OCI-LY1 (cell line): ENCODE results near the gene SZT2.
A peak's percentile ranks its signal among the peaks of the same experiment; 100 is the strongest.

Experiments used
- H2AFZ ChIP-seq: fragments of 200-600 bp; sonication (generic), shearing (Covaris generic); 2 replicates; pipeline ENCODE4 v1.6.0; 2014; ENCODE audit warnings: antibody characterized with exemption, mild to moderate bottlenecking, low read length
- H3F3A ChIP-seq: fragments of 200-600 bp; sonication (generic), shearing (Covaris generic); 2 replicates; pipeline ENCODE4 v1.6.0; 2014; ENCODE audit warnings: mild to moderate bottlenecking, antibody characterized with exemption, low read length, moderate library complexity; ENCODE audit not compliant: insufficient read depth
- H3K27ac ChIP-seq: fragments of 200-600 bp; sonication (generic); 2 replicates; pipeline ENCODE4 v1.5.1; 2014; ENCODE audit warnings: low read length, mixed run types, mild to moderate bottlenecking, low read depth; ENCODE audit not compliant: poor library complexity, severe bottlenecking
- H3K27me3 ChIP-seq: fragments of 200-600 bp; sonication (generic); 2 replicates; pipeline ENCODE4 v1.6.0; 2014; ENCODE audit warnings: antibody characterized with exemption, mild to moderate bottlenecking, low read length, moderate library complexity; ENCODE audit not compliant: insufficient read depth
- H3K36me3 ChIP-seq: fragments of 200-600 bp; sonication (generic); 2 replicates; pipeline ENCODE4 v1.6.1; 2014; ENCODE audit warnings: mild to moderate bottlenecking, antibody characterized with exemption, low read length, moderate library complexity, mixed read lengths; ENCODE audit not compliant: insufficient read depth
- H3K4me1 ChIP-seq: fragments of 200-600 bp; sonication (generic); 2 replicates; pipeline ENCODE4 v1.5.1; 2014; ENCODE audit warnings: mild to moderate bottlenecking, low read length, moderate library complexity; ENCODE audit not compliant: insufficient read depth, severe bottlenecking
- H3K4me2 ChIP-seq: fragments of 200-600 bp; sonication (generic), shearing (Covaris generic); 2 replicates; pipeline ENCODE4 v1.6.1; 2014; ENCODE audit warnings: low read length
- H3K4me3 ChIP-seq: fragments of 200-600 bp; sonication (generic); 2 replicates; pipeline ENCODE4 v1.5.1; 2014; ENCODE audit warnings: low read length, low read depth, mild to moderate bottlenecking, mixed read lengths; ENCODE audit not compliant: poor library complexity, severe bottlenecking
- H3K79me2 ChIP-seq: fragments of 200-600 bp; shearing (Covaris generic); 2 replicates; pipeline ENCODE4 v1.6.1; 2016; ENCODE audit warnings: mixed run types, low read length, mixed read lengths; ENCODE audit not compliant: insufficient read depth
- H3K9ac ChIP-seq: fragments of 200-600 bp; sonication (generic), shearing (Covaris generic); 2 replicates; pipeline ENCODE4 v1.6.1; 2014; ENCODE audit warnings: mild to moderate bottlenecking, low read length, mixed read lengths
- H3K9me2 ChIP-seq: fragments of 200-600 bp; sonication (generic), shearing (Covaris generic); 2 replicates; pipeline ENCODE4 v1.6.1; 2014; ENCODE audit warnings: low read depth, mild to moderate bottlenecking, low read length, mixed read lengths
- H3K9me3 ChIP-seq: fragments of 200-600 bp; shearing (Covaris generic); 2 replicates; pipeline ENCODE4 v1.6.1; 2014; ENCODE audit warnings: low read length, mixed read lengths
- H4K20me1 ChIP-seq: fragments of 200-600 bp; sonication (generic), shearing (Covaris generic); 2 replicates; pipeline ENCODE4 v1.6.0; 2016; ENCODE audit warnings: mild to moderate bottlenecking, low read length; ENCODE audit not compliant: insufficient read depth
- EZH2 ChIP-seq: fragments of 200-600 bp; sonication (generic), shearing (Covaris generic); IDR thresholded peaks from 2 replicates; pipeline ENCODE4 v1.8.0; 2017; ENCODE audit warnings: borderline replicate concordance, mixed run types, mild to moderate bottlenecking, antibody characterized with exemption, low read length, moderate library complexity, mixed read lengths
- TF ChIP-seq, protein P1 (sequence below): fragments of 200-600 bp; sonication (generic), shearing (Covaris generic); IDR thresholded peaks from 2 replicates; pipeline ENCODE4 v1.5.1; 2017; ENCODE audit warnings: mild to moderate bottlenecking, antibody characterized with exemption, low read length, moderate library complexity, mixed read lengths

SZT2 gene

DNA sequence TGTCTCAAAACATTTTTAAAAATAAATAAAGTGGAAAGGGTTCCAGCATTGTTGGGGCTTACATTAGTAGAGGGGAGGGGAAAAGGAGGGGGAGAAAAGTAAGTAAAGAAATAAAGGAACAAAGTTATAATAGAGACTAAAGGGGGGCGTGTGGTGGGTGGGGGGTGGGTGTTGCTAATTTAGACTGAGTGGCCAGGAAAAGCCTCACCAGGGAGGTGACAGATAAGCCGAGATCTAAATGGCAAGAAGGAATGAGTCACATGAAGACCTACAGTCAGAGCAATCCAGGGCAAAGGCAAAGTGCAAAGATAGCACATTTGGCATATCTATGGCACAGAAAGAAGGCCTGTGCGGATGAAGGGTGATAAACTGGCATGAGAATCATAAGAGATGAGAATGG lies 44.6 kb upstream of the SZT2 start:
- H3K36me3 ChIP-seq: no peaks in the 10 kb centered on the region
- H3K9ac ChIP-seq: no peak overlapping the region
- TF ChIP-seq, protein P1, sequence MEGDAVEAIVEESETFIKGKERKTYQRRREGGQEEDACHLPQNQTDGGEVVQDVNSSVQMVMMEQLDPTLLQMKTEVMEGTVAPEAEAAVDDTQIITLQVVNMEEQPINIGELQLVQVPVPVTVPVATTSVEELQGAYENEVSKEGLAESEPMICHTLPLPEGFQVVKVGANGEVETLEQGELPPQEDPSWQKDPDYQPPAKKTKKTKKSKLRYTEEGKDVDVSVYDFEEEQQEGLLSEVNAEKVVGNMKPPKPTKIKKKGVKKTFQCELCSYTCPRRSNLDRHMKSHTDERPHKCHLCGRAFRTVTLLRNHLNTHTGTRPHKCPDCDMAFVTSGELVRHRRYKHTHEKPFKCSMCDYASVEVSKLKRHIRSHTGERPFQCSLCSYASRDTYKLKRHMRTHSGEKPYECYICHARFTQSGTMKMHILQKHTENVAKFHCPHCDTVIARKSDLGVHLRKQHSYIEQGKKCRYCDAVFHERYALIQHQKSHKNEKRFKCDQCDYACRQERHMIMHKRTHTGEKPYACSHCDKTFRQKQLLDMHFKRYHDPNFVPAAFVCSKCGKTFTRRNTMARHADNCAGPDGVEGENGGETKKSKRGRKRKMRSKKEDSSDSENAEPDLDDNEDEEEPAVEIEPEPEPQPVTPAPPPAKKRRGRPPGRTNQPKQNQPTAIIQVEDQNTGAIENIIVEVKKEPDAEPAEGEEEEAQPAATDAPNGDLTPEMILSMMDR: no peak
- no peak for TF ChIP-seq EZH2
- no peaks in the 10 kb centered on the region for H3K79me2 ChIP-seq
- no peaks in the 10 kb centered on the region for H4K20me1 ChIP-seq
- H3K9me3 ChIP-seq: no peaks in the 10 kb centered on the region
- H3K4me3 ChIP-seq: no peak overlapping the region
- no peak overlapping the region for H3K27ac ChIP-seq
- peaks cover 19% of the 10 kb centered on the region for H3K4me1 ChIP-seq
- H3K9me2 ChIP-seq: no peaks in the 10 kb centered on the region
- H3K4me2 ChIP-seq: no peak overlapping the region
- no peak overlapping the region for H2AFZ ChIP-seq
- no peaks in the 10 kb centered on the region for H3F3A ChIP-seq
- no peaks in the 10 kb centered on the region for H3K27me3 ChIP-seq

DNA sequence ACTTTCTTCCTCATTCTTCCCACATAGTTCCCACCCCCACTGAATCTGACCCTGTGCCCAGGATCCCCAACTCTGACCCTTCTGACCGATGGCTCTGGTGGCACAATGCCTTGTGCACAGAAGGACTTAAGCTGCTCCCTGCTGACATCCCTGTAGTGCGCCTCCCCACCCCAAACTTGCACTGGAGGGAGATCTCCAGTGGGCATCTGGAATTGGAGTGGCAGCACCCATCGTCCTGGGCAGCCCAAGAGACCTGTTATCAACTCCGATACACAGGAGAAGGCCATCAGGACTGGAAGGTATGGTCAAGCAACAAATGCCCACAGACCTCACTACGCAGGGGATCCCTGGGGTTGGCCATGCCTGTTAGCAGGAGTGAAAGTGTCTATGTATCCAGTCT lies 43.1 kb upstream of the SZT2 start:
- no peaks in the 10 kb centered on the region for H3K9me3 ChIP-seq
- H3K4me1 ChIP-seq: peaks cover 20% of the 10 kb centered on the region
- no peak overlapping the region for H3K27ac ChIP-seq
- no peak overlapping the region for H2AFZ ChIP-seq
- H3K4me3 ChIP-seq: no peak overlapping the region
- TF ChIP-seq, protein P1: no peak
- TF ChIP-seq EZH2: no peak
- H3K27me3 ChIP-seq: no peaks in the 10 kb centered on the region
- no peak overlapping the region for H3K4me2 ChIP-seq
- no peak overlapping the region for H3K9ac ChIP-seq
- H4K20me1 ChIP-seq: no peaks in the 10 kb centered on the region
- no peaks in the 10 kb centered on the region for H3F3A ChIP-seq
- no peaks in the 10 kb centered on the region for H3K36me3 ChIP-seq
- no peaks in the 10 kb centered on the region for H3K79me2 ChIP-seq
- H3K9me2 ChIP-seq: no peaks in the 10 kb centered on the region

DNA sequence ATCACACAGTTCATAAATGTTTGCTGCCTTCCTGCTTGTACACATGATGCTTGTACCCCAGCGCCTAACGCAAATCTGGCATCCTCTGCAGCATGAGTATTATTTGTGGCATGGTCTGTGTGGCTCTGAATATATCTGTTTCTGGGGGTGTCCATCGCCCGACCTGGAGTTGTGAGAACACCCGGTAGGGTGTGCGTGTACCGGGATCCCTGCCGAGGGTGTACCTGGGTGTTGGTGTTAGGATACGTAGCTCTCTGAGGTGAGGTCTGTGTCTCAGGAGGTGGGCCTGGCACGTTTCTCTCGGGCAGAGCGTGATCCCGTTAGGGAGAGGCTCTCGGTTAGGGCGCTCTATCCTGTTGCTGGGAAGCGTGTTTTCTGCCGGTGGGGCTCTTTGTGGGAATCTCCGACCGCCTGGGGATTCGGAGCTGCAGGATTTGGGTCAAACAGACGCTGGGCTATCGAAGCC lies 41.3 kb upstream of the SZT2 start:
- H3K9me2 ChIP-seq: no peaks in the 10 kb centered on the region
- no peaks in the 10 kb centered on the region for H4K20me1 ChIP-seq
- no peaks in the 10 kb centered on the region for H3K79me2 ChIP-seq
- no peaks in the 10 kb centered on the region for H3K9me3 ChIP-seq
- peak overlapping the region; percentile 68 for H3K9ac ChIP-seq
- peak overlapping the region; percentile 98 for H3K4me2 ChIP-seq
- H3K4me3 ChIP-seq: peak overlapping the region; percentile 76
- H3K4me1 ChIP-seq: peaks cover 20% of the 10 kb centered on the region
- H3F3A ChIP-seq: no peaks in the 10 kb centered on the region
- no peaks in the 10 kb centered on the region for H3K27me3 ChIP-seq
- no peaks in the 10 kb centered on the region for H3K36me3 ChIP-seq
- TF ChIP-seq, protein P1: no peak
- no peak for TF ChIP-seq EZH2
- no peak overlapping the region for H3K27ac ChIP-seq
- 0 out of 2 replicates have a peak overlapping the region, but pooled peaks have one; percentile 0 for H2AFZ ChIP-seq
